GM21515 (cell line): ENCODE data around the gene PKLR.
"Not testable (repeated sequence)": the region's sequence is repeated elsewhere in the genome, so short reads cannot be mapped to it uniquely, and the experiment has no call there.

Experiments
- ATAC-seq: cut with Tn5 transposase; IDR thresholded peaks from one replicate; pipeline ENCODE4 v1.9.1; 2021; ENCODE audit not compliant: unreplicated experiment

The PKLR gene

DNA sequence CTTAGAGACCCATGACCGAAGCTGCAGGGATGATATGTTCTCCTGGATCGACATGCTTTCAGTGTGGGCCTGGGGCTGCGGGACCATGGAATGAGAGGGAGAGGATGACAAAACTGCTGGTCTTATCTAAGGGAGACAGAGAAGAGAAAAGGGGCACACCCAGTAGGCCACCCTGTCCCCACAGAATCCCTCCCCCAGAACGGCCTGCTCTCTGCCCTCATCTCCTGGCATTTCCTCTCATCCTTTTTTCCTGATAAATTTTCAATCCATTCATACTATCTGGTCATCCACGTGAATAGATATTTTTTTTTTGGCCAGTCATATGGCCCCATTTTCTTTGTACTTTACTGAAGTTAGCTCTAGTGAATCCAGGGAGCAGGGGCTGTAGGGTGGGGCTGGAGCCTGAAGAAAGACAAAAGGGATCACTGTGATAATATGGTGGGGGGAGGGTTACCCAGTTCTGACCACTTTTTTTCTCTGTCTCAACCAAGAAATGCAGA is at the start of gene PKLR:
Gene PKLR, minus strand, starts transcription at position 97 of the 500 bp plus-strand sequence. Its CDS starts 43 bp downstream, at position 54.
- no peak for ATAC-seq

DNA sequence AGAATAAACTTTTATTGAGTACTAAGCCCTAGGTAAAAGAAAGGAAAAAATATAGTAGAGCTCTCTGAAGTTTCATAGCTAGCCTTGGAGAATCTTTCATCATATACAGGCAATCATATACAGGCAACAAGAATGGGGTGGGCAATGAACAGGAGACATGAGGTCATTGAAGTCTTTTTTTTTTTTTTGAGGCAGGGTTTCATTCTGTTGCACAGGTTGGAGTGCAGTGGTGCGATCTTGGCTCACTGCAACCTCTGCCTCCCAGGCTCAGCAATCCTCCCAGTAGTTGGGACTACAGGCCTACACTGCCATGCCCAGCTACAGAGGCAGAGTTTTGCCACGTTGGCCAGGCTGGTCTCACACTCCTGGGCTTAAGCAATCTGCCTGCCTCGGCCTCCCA is 41.6 kb upstream of the PKLR start:
- no peak for ATAC-seq

DNA sequence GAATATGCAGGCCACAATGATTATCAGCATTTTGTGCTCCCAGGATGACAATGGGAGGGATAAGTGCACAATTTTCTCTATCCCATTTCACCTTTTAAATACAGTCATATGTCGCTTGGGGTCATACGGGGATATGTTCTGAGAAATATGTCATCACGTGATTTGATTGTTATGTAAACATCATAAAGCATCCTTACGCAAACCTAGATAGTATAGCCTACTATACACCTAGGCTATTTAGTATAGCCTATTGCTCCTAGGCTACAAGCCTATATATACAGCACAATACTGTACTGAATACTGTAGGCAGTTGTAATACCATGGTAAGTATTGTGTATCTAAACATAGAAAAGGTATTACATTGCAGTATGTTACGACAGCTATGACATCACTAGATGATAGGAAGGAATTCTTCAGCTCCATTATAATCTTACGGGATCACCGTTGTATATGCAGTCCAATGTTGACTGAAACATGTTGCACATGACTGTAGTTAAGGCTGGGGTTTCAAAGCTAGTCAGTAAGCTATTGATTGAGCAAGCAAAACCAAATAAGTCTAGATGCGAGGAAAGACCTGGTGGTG is 38.4 kb upstream of the PKLR start:
- ATAC-seq = no peak

DNA sequence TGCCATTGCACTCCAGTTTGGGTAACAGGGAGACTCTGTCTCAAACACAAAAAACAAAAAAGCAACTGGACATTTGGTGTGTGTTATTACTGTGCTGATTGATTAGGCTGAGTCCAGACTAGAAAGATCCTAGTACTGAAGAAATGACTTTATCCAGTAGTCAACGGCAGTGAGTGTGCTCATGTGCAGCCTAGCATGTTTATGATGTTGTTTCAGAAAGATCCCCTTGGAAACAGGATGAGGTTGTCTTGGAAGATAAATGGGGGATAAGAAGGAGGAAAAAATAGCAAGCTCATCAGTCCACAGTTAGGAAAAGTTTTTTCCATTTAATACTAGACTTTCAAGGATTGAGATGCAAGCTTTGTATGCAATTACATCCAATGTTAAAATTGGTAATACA is 33.7 kb upstream of the PKLR start:
- no peak for ATAC-seq

DNA sequence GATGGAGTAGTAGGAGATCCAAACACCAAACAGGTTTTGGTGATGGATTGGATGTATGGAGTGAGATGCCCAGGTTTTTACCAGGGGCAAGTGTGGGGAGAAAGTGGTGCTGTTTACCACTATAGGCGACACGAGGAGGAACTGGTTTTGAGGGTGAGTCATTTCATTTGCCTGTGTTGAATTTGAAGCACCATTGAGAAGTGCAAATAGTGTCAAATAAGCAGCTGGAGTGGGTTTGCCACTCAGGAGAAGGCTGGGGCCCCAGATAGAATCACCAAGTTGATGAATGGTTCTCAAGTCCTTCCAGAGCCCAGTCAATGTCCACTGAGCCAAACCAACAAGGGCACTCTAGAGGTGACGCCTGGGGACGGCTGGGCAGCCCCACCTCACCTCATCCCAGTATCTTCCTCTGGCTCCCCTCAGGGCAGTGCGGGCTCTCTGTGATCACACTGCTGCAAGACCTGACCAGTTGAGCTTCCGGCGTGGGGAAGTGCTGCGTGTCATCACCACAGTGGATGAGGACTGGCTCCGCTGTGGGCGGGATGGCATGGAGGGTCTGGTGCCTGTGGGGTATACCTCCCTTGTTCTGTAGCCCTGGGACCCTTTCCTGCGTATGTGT is 28.9 kb upstream of the PKLR start:
- no peak for ATAC-seq

DNA sequence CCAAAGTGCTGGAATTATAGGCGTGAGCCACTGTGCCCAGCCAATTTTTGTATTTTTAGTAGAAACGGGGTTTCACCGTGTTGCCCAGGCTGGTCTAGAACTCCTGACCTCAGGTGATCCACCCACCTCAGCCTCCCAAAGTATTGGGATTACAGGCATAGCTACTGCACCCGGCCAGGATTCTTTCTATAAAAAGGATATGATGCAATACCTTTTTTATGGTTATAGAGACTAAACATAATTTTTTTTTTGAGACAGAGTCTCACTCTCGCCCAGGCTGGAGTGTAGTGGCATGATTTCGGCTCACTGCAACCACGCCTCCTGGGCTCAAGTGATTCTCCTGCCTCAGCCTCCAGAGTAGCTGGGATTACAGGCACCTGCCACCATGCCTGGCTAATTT is 27.6 kb upstream of the PKLR start:
- not testable (repeated sequence) for ATAC-seq

DNA sequence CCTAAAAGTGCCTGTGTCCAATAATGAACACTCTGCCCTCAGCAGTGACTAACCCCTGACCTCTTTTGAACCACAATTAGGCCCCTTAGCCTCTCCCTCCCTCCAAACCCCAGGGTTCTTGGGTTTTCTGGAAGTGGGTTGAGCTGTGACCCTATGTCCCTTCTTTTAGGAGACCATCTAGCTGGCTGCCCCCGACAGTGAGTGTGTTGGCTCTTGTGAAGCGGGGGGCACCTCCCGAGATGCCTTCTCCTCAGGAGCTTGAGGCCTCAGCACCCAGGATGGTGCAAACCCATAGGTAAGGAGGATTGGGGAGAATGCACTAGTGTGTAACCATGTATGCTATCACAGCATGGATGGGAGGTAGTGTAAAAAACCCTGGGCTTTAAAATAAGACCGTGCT is 26.7 kb upstream of the PKLR start:
- no peak for ATAC-seq

DNA sequence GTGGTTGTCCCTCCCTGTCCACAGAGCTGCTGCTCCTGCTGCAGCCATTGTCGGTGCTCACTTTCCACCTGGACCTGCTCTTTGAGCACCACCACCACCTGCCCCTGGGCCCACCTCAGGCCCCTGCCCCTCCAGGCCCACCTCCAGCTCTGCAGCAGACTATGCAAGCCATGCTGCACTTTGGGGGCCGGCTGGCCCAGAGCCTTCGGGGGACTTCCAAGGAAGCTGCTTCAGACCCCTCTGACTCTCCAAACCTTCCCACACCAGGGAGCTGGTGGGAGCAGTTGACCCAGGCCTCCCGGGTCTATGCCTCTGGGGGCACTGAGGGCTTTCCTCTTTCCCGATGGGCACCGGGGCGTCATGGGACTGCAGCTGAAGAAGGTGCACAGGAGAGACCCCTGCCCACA is 25.4 kb upstream of the PKLR start:
- no peak for ATAC-seq

DNA sequence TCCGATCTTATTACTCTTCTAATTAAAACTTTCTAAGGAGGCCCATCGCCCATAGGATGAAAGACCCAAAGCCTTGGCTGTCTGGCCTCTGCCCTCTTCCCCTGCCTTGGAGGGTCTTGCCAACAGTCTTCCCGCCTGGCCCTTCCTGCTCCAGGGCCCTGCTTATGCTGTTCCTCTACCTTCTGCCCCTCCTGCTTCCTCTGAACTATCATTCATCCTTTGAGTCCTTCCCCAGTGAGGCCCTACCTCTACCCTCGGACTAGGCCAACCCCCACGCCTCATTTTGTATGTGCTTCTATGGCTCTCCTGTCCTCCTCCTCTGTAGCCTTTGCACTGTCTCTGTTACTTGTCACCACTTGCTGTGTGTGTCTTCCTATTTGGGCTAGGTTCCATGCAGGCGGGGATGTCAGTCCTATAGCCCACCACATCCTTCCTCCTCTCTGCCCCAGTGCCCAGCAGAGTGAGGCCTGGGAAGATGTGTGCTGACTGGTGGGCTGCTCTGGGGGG is 24.8 kb upstream of the PKLR start:
- ATAC-seq = no peak

DNA sequence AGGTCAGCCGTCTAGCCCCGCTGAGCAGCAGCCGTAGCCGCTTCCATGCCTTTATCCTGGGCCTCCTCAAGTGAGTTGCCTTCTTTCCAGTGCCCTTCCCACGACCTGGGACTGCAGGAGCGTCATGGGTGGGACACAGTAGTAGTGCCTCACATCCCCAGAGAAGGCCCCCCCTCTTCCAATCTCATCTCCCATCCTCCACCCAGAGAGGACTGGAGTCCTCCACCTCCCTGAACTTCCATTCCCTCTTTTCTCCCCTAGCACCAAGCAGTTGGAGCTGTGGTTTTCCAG is 24.3 kb upstream of the PKLR start:
- ATAC-seq = no peak

DNA sequence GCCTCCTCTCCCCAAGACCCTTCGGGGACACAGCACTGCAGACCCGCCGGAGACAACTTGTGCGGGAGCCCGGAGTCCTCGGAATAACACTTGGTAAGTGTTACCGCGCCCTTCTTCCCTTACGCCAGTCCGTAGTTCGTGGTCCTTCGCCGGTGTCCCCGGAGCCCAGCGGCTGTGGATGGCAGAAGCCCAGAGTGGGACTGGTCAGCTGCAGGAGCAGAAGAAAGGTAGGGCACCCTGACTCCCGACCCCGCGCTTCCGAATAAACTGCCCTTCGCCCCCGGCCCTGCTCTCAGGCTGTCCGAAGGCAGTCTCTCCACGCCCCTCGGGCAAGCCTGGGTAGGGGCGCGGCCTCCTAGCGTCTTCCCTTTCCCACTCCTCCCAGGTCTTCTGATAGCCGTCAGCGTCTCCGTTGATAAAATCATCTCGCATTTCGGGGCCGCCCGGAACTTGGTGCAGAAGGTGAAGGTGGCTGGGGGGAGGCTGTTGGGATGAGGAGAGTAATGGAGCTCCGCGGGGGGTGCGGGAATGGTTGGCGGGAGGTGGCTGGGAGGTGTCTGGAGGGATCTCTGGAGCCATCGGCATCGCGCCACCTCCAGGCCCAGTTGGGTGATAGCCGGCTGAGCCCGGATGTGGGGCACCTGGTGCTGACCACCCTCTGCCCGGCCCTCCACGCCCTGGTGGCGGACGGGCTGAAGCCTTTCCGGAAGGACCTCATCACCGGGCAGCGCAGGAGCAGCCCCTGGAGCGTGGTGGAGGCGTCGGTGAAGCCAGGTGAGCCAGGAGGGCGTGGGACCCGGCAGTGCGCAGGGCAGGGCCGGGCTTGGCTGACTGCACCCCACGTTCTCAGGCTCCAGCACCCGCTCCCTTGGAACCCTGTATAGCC is 23.7 kb upstream of the PKLR start:
- ATAC-seq = no peak

DNA sequence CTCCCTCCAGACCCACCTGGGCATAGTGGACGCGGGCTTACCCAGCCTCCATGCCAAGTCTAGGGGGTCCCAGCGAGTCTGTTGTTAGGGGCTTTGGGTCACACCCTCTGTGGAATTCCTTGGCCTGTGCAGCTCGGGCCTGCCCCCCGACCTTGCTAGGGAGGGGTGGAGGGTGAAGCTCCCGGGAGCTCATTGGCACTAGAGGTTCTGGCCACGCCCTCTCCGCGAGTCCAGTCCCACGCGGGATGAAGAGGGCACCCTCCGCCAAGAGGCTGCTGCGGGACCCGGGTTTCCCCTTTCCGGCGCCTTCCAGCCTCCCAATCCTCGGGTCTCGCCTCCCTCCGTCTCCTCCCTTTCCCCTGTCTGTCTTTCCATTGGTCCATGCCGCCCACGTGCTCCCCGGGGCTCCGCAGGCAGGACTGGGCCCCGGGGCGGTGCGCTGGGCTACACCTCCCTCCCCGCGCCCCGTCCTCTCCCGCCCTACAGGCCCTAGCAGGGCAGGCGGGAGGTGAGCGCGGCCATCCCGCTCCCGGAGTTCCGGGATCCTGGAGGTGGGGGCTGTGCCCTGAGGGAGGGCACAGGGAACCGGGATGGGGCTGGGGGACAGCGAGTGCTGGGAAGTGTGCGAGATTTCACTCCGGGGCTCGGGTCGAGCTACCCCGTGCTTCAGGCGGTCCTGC is 22.9 kb upstream of the PKLR start:
- ATAC-seq = peak; percentile 62

DNA sequence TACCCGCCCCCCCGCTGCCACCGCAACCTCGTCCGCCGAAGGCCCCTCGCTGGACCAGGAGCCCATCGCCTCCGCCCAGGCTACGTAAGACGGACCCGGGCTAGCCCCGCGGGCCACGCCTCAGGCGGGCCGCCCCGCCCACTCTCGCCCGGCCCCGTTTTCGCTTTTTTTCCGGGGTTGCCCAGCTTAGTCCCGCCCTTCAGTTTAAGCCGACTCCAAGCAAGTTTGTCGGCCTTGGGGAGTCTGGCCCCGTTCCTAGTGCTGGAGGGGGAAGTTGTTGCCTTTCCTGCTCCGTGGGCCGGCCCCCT is 22.4 kb upstream of the PKLR start:
- peak; percentile 40 for ATAC-seq

DNA sequence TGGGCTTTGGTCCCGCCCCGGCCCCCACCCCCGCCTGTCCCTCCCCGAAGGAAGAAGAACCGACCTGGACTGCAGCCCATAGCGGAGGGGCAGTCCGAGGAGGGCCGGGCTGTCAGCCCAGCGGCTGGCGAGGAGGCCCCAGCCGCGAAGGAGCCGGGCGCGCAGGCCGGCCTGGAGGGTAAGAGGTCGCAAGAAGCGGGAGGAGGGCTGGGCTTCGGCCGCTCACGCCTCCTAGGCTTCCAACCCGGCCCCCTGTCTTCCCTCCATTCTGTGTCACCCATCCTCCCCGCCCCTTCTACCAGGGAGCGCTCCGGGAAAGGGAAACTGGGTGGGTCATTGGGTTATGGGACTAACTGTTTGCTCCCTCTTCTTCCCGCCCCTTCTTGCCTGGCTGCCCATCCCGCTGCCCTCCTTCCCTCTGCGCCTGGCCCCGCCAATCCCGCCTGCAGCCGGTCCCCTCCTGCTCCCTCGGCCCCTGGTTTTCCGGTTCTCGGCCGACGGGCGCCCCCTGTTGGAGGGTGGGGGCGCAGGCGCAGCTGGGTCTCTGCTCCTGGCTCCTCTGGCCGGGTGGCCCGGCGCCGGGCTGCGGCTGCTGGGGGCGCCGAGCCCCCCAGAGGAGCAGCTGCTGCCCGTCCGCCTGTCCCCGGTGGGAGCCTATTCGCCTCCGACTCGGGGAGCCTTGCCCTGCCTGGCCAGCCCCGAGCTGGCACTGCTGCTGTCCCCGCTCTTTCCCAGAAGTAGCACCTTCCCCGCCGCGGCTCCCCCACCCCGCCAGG is 21.9 kb upstream of the PKLR start:
- ATAC-seq = peak; percentile 39

DNA sequence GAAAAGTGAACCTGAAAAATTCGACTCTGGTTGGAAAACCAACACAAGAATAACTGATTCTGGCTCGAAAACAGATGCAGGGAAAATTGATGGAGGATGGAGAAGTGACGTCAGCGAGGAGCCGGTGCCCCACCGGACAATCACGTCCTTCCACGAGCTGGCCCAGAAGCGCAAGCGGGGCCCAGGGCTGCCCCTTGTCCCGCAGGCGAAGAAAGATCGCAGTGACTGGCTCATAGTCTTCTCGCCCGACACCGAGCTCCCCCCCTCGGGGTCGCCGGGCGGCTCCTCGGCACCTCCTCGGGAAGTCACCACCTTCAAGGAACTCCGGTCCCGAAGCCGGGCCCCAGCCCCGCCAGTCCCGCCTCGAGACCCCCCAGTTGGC is 21.3 kb upstream of the PKLR start:
- ATAC-seq = no peak

DNA sequence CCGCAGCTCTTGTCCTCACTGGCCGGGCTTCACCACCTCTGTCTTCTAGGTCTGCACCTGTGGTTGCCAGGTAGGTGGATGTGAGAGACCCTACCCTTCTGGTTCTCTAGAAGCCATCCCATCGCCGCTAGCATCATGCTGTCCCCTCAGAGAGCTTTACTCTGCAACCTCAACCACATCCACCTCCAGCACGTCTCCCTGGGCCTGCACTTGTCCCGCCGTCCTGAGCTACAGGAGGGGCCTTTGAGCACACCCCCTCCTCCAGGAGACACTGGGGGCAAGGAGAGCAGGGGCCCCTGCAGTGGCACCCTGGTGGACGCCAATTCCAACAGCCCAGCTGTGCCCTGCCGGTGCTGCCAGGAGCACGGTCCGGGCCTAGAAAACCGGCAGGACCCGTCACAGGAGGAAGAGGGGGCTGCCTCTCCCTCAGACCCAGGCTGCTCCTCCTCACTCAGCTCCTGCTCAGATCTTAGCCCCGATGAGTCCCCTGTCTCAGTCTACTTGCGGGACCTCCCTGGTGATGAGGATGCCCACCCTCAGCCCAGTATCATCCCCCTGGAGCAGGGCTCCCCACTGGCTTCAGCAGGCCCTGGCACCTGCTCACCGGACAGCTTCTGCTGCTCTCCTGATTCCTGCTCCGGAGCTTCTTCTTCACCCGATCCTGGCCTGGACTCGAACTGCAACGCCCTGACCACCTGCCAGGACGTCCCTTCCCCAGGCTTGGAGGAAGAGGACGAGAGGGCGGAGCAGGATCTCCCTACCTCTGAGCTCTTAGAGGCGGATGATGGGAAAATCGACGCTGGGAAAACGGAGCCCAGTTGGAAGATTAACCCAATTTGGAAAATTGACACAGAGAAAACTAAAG is 20.6 kb upstream of the PKLR start:
- no peak for ATAC-seq

DNA sequence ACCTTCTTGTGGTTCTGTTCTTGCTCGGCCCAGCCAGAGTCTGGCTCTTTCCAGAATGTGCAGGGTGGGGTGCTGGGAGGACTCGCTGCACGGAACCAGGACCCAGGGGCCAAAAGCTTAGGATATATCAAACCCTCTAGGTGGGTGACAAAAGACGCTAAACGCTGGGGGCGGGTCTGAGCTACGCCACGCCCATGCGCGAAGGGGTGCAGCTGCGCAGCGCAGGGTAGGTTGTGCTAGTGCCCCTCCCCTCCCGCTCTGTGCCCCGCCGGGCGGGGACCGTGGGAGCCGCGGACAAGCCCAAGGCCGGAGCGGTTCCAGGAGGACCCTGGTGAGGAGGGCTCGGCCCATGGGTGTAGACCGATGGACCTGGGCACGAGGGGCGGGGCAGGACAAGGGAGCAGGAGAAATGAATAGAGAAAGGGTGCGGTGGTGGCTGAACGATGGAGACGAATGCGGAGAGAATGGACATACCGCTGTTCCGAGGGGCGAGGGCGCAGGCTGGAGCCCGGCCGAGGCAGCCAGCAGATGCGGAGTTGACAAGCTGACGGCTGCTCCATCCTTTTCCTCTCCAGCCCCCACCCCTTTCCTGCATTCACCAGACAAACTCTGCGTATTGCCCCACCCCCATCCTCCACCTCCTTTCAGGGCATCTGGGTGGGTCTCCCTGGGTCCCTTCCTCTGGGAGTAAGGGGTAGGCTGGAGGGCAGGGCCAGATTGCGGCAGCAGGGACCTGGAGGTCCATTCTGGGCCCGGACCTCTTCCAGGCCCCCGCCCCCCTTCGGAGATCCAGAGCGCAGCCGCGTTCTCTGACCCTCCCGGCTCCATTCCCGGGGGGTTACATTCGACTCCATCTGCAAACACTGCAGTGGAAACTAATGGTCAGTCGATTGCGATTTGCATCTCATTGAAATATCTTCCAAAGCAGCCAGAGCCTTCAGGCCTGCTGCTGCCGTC is 19.7 kb upstream of the PKLR start, which contains the start of gene RUSC1:
Gene RUSC1, plus strand, starts transcription at position 234 of the 957 bp plus-strand sequence. CDS start 880 bp downstream, outside the sequence.
- ATAC-seq = no peak

DNA sequence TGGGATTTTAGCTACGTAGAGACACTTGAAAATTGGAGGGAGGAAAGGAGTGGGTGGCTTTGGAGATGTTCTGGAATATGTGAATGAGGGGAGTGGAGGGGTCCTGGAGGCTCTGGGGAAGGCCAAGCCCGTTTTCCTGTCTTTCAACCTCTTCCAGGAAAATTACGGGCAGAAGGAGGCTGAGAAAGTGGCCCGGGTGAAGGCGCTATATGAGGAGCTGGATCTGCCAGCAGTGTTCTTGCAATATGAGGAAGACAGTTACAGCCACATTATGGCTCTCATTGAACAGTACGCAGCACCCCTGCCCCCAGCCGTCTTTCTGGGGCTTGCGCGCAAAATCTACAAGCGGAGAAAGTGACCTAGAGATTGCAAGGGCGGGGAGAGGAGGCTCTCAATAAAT is 19.0 kb upstream of the PKLR start:
- no peak for ATAC-seq

DNA sequence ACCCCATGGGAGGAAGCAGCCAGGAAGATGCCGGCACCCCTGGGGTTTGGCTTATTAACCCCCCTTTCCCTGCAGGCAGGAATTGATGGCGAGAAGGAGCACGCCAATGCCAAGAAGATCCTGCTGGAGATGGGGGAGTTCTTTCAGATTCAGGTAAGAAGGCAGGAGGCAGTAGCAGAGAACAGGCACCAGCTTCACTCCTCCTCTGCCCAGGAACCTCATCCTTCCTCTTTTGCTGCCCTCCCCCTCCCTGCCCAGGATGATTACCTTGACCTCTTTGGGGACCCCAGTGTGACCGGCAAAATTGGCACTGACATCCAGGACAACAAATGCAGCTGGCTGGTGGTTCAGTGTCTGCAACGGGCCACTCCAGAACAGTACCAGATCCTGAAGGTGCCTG is 18.3 kb upstream of the PKLR start:
- ATAC-seq = no peak
